PC-9 (cell line): Measurements from ENCODE around the gene PPM1B. TPM values are rescaled to one million over a fixed set of nuclear protein-coding genes. Genes with fewer than 3 reads are reported as not detected.

Experiments
- BruUV-seq: library from RNA; stranded (reverse); fragments of 400-500 nt; replicated peaks from 2 replicates; lab custom pipeline; 2021; lab: Mats Ljungman, UMichigan
- CTCF ChIA-PET: fragments of 300-600 bp; sonication (Branson Sonifier 250); formaldehyde crosslinking; loops from one replicate; lab custom pipeline; 2022; ENCODE audit warnings: antibody characterized with exemption; lab: Charles Lee
- POLR2A ChIA-PET: fragments of 300-600 bp; sonication (Branson Sonifier 250); formaldehyde crosslinking; loops from one replicate; lab custom pipeline; 2022; ENCODE audit warnings: antibody characterized with exemption; ENCODE audit not compliant: unreplicated experiment; lab: Charles Lee
- DNase-seq, 2 experiments: peaks; one replicate each; pipeline versions ENCODE4 v3.0.0 to v3.0.0-alpha.2; 2015 to 2022; ENCODE audit warnings: mixed read lengths in 1 of 2
- H2AFZ ChIP-seq: fragments of 200-600 bp; sonication (generic); 2 replicates; pipeline ENCODE4 v1.8.1; 2017; ENCODE audit warnings: antibody characterized with exemption
- H3F3A ChIP-seq: fragments of 200-600 bp; sonication (generic); 2 replicates; pipeline ENCODE4 v1.8.1; 2017; ENCODE audit warnings: antibody characterized with exemption, mild to moderate bottlenecking, low read depth; ENCODE audit not compliant: insufficient read depth
- H3K27ac ChIP-seq: fragments of 200-600 bp; sonication (generic); 2 replicates; pipeline ENCODE4 v1.6.1; 2016; ENCODE audit warnings: mixed run types
- H3K27me3 ChIP-seq: fragments of 200-600 bp; sonication (generic); 2 replicates; pipeline ENCODE4 v1.6.1; 2016; ENCODE audit warnings: low read depth, mixed run types; ENCODE audit not compliant: insufficient read depth
- H3K36me3 ChIP-seq: fragments of 200-600 bp; sonication (generic); 2 replicates; pipeline ENCODE4 v1.6.1; 2016; ENCODE audit warnings: low read depth, mixed run types
- H3K4me1 ChIP-seq: fragments of 200-600 bp; sonication (generic); replicated peaks from 2 replicates; pipeline ENCODE4 v1.6.1; 2016; ENCODE audit warnings: mixed run types; ENCODE audit not compliant: insufficient read depth
- H3K4me2 ChIP-seq: fragments of 200-600 bp; sonication (generic); 2 replicates; pipeline ENCODE4 v1.6.1; 2017; ENCODE audit warnings: mixed run types
- H3K4me3 ChIP-seq: fragments of 200-600 bp; sonication (generic); 2 replicates; pipeline ENCODE4 v1.6.1; 2016; ENCODE audit warnings: mixed run types
- H3K79me2 ChIP-seq: fragments of 200-600 bp; sonication (generic); 2 replicates; pipeline ENCODE4 v1.6.1; 2017; ENCODE audit warnings: low read depth, mixed run types
- H3K9me2 ChIP-seq: fragments of 200-600 bp; sonication (generic); 2 replicates; pipeline ENCODE4 v1.8.1; 2017; ENCODE audit warnings: mild to moderate bottlenecking; ENCODE audit not compliant: insufficient read depth
- H3K9me3 ChIP-seq: fragments of 200-600 bp; sonication (generic); 2 replicates; pipeline ENCODE4 v1.8.1; 2016; ENCODE audit warnings: low read depth; ENCODE audit not compliant: insufficient read depth
- H4K20me1 ChIP-seq: fragments of 200-600 bp; sonication (generic); 2 replicates; pipeline ENCODE4 v1.8.1; 2017; ENCODE audit not compliant: insufficient read depth
- CTCF ChIP-seq: fragments of 200-600 bp; sonication (generic); conservative IDR thresholded peaks from 2 replicates; pipeline ENCODE4 v1.6.1; 2017; ENCODE audit warnings: mixed run types, antibody characterized with exemption, mild to moderate bottlenecking, moderate library complexity
- EZH2 ChIP-seq: fragments of 200-600 bp; sonication (generic); IDR thresholded peaks from 2 replicates; pipeline ENCODE4 v1.8.0; 2017; ENCODE audit warnings: antibody characterized with exemption, low read depth
- intact Hi-C: fragments of 100-400 bp; cut with micrococcal nuclease; formaldehyde crosslinking; loops from one replicate; pipeline ENCODE4 v1.10.0; 2022; ENCODE audit not compliant: unreplicated experiment
- total RNA-seq: library from RNA; stranded (reverse); gene quantifications from 2 replicates; pipeline ENCODE4 v1.2.3, GENCODE V29; 2021

PPM1B gene
- total RNA-seq, 1 experiment from 2014 or later, result 45.0 TPM

- no peak for TF ChIP-seq CTCF
- TF ChIP-seq EZH2, result no peak
- Histone ChIP-seq H2AFZ (no peak overlapping the region), H3K36me3 (no peaks in the 10 kb centered on the region), H3K4me3 (no peak overlapping the region), H3K9me3 (no peaks in the 10 kb centered on the region), H3K27ac (no peak overlapping the region), H3K4me1 (peaks cover 10% of the 10 kb centered on the region), H3K27me3 (no peaks in the 10 kb centered on the region), H3F3A (no peaks in the 10 kb centered on the region), H4K20me1 (no peaks in the 10 kb centered on the region), H3K9me2 (no peaks in the 10 kb centered on the region), H3K79me2 (no peaks in the 10 kb centered on the region), H3K4me2 (no peak overlapping the region)
- ChIA-PET CTCF (no interaction called here), POLR2A (no interaction called here)
- intact Hi-C loops, result no loop called here
- BruUV-seq, result no TSS peak
- DNase-seq, result no peak
Observed at GRCh38 chr2:44269831-44270230, 101.2 kb downstream of the PPM1B start.

- Histone ChIP-seq H3K27ac (no peak overlapping the region), H3F3A (no peaks in the 10 kb centered on the region), H3K27me3 (no peaks in the 10 kb centered on the region), H3K4me1 (peaks cover 10% of the 10 kb centered on the region), H4K20me1 (no peaks in the 10 kb centered on the region), H3K9me2 (no peaks in the 10 kb centered on the region), H3K4me2 (no peak overlapping the region), H2AFZ (no peak overlapping the region), H3K36me3 (no peaks in the 10 kb centered on the region), H3K9me3 (no peaks in the 10 kb centered on the region), H3K4me3 (no peak overlapping the region), H3K79me2 (no peaks in the 10 kb centered on the region)
- BruUV-seq, result no TSS peak
- DNase-seq, result no peak
- intact Hi-C loops, result no loop called here
- POLR2A ChIA-PET, result no interaction called here
- CTCF ChIA-PET, result no interaction called here
- TF ChIP-seq EZH2 (no peak), CTCF (no peak)
Observed at GRCh38 chr2:44271296-44271695, 102.6 kb downstream of the PPM1B start.

- Histone ChIP-seq H3K4me3 (no peak overlapping the region), H3K79me2 (no peaks in the 10 kb centered on the region), H4K20me1 (no peaks in the 10 kb centered on the region), H3K4me2 (no peak overlapping the region), H3K9me2 (no peaks in the 10 kb centered on the region), H2AFZ (no peak overlapping the region), H3F3A (no peaks in the 10 kb centered on the region), H3K4me1 (peaks cover 6% of the 10 kb centered on the region), H3K27ac (no peak overlapping the region), H3K36me3 (no peaks in the 10 kb centered on the region), H3K27me3 (no peaks in the 10 kb centered on the region), H3K9me3 (no peaks in the 10 kb centered on the region)
- intact Hi-C loops, result no loop called here
- no TSS peak for BruUV-seq
- ChIA-PET CTCF (no interaction called here), POLR2A (interaction anchor here (0.5 kb wide), 1 partner anchor 718 kb away, joined by 10 read pairs; no protein-coding TSS in a partner anchor)
- DNase-seq, result no peak
- TF ChIP-seq CTCF (no peak), EZH2 (no peak)
Observed at GRCh38 chr2:44273076-44273475, 104.4 kb downstream of the PPM1B start.
